GM18526 (cell line): Measurements from ENCODE around the gene ISLR.

ENCODE experiments used
- POLR2A ChIP-seq: IDR thresholded peaks from 3 replicates; pipeline ENCODE4 v1.6.1; 2011; ENCODE audit not compliant: insufficient read length; ENCODE audit errors: extremely low read depth

ISLR gene

GRCh38 chr15:74133694-74134386 lies 39.7 kb upstream of the ISLR start:
- no peak for TF ChIP-seq POLR2A

DNA sequence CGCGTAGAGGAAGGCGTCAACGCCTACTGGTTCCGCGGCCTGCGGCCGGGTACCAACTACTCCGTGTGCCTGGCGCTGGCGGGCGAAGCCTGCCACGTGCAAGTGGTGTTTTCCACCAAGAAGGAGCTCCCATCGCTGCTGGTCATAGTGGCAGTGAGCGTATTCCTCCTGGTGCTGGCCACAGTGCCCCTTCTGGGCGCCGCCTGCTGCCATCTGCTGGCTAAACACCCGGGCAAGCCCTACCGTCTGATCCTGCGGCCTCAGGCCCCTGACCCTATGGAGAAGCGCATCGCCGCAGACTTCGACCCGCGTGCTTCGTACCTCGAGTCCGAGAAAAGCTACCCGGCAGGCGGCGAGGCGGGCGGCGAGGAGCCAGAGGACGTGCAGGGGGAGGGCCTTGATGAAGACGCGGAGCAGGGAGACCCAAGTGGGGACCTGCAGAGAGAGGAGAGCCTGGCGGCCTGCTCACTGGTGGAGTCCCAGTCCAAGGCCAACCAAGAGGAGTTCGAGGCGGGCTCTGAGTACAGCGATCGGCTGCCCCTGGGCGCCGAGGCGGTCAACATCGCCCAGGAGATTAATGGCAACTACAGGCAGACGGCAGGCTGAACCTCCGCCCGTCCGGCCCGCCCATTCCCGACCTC lies 39.0 kb upstream of the ISLR start:
- no peak for TF ChIP-seq POLR2A

- no peak for TF ChIP-seq POLR2A
These were observed 38.4 kb upstream of the ISLR start for GRCh38 chr15:74135041-74135565.

DNA sequence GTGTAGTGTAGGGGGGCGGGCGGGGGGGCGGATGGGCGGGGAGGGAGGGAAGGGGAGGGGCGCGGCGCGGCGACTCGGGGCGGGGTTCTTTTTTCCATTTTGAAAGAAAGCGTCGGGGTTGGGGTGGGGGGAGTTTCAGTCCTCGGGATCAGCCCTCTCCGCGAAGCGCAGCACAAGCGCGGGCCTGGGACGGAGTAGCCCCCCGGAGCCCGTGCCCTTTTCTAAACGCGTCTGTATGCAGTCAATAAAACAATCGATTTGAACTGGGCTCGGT lies 37.0 kb upstream of the ISLR start:
- no peak for TF ChIP-seq POLR2A

DNA sequence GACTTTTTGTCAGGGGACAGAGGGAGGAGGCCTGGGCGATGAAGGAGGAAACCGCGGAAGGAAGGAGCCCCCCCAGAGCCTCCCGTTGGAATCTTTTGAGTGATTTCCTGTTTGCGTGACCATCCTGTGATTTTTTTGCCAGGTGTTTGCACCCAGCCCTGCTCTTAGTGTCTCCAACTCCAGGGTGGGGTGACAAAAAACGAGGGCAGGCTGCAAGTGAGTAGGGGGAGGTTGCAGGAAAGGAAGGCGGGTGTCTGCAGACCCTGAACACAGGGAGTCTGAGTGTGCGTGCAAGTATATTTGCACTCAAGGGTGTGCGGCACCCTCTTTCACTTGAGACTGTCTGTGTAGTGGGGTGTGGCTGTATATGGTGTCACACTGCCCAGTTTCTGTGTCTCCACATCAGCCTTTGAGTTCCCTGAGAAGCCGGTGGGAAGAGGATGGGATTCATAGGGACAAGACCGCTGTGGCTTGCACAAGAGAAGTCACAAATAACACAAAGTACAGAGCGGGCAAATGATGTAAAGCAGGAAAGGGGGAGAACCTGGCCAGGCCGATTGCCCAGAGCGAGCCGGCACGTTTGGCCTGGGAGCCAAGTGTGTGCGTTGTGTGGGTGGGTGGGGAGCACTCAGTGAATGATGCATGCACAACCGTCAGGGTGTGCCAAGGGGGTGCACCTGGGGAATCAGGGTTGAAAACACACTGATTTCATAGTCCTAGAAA lies 36.5 kb upstream of the ISLR start:
- TF ChIP-seq POLR2A = no peak

GRCh38 chr15:74137537-74137894 lies 36.0 kb upstream of the ISLR start:
- no peak for TF ChIP-seq POLR2A

DNA sequence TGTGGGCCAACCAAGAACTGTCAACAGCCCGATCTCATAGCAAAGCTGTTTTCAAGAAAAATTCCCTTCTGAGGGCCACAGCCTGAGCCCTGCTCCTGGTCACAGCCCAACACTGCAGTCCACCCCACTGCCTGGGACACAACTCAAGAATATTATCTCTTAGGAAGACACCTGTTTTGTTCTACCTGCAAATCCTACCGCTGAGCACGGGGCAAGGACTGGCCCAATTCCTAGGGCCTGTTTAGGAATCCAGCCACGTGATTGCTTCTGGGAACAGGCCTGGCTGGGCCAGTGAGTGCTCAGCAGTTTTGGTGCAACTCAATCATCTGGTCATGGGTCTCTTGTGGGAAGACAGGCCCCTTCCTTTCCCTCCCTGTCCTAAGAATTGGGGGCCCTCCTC lies 34.9 kb upstream of the ISLR start:
- TF ChIP-seq POLR2A = no peak

DNA sequence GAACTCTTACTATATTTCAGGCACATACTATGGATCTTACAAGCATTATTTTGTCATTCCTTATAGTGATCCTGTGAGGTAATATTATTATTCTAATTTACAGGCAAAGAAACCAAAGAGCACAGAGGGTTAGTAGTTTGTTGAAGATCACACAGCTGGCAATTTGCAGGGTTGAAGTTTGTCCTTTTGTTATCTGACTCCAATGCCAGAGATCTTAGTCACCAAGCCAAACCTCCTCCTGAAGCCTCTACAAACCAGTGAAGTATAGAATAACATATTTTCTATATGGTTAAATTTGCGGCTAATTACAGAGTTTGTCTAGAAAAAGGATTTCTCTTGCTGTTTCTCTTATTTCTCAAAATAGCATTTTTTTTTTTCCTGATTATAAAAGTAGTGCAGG lies 31.9 kb upstream of the ISLR start:
- TF ChIP-seq POLR2A = no peak

GRCh38 chr15:74144153-74144775 lies 29.2 kb upstream of the ISLR start:
- no peak for TF ChIP-seq POLR2A

- no peak for TF ChIP-seq POLR2A
These were observed 27.2 kb upstream of the ISLR start for GRCh38 chr15:74146277-74146800.

GRCh38 chr15:74147051-74147450 lies 26.5 kb upstream of the ISLR start:
- no peak for TF ChIP-seq POLR2A

- TF ChIP-seq POLR2A = no peak
These were observed 17.6 kb upstream of the ISLR start for GRCh38 chr15:74155766-74156417.

GRCh38 chr15:74156678-74157411 lies 16.7 kb upstream of the ISLR start:
- TF ChIP-seq POLR2A = no peak
